Raji (cell line): ENCODE data around the gene TMEM218.

Experiments used
- POLR2A ChIP-seq: IDR thresholded peaks from 2 replicates; pipeline ENCODE4 v1.6.1; 2011; ENCODE audit warnings: low read depth, low read length, control low read depth; ENCODE audit not compliant: insufficient read depth

TMEM218 gene

GRCh38 chr11:125102510-125102909, 8.9 kb downstream of the TMEM218 start:
- no peak for TF ChIP-seq POLR2A

GRCh38 chr11:125102025-125102424, 9.4 kb downstream of the TMEM218 start:
- no peak for TF ChIP-seq POLR2A

GRCh38 chr11:125101596-125101995, 9.8 kb downstream of the TMEM218 start:
- no peak for TF ChIP-seq POLR2A

- TF ChIP-seq POLR2A, result no peak
Measured at GRCh38 chr11:125100136-125100535, 11.3 kb downstream of the TMEM218 start.

GRCh38 chr11:125094731-125095130, 16.7 kb downstream of the TMEM218 start:
- no peak for TF ChIP-seq POLR2A

GRCh38 chr11:125093502-125093901, 17.9 kb downstream of the TMEM218 start:
- TF ChIP-seq POLR2A, result no peak

- no peak for TF ChIP-seq POLR2A
Measured at GRCh38 chr11:125092669-125093068, 18.8 kb downstream of the TMEM218 start.

- no peak for TF ChIP-seq POLR2A
Measured at GRCh38 chr11:125091877-125092664, 19.4 kb downstream of the TMEM218 start.

- no peak for TF ChIP-seq POLR2A
Measured at GRCh38 chr11:125091247-125091876, 20.1 kb downstream of the TMEM218 start.

GRCh38 chr11:125090816-125091215, 20.6 kb downstream of the TMEM218 start:
- no peak for TF ChIP-seq POLR2A

- no peak for TF ChIP-seq POLR2A
Measured at GRCh38 chr11:125088576-125089455, 22.6 kb downstream of the TMEM218 start.

- TF ChIP-seq POLR2A, result no peak
Measured at GRCh38 chr11:125088123-125088522, 23.3 kb downstream of the TMEM218 start.

GRCh38 chr11:125086633-125087296, 24.7 kb downstream of the TMEM218 start:
- no peak for TF ChIP-seq POLR2A

- TF ChIP-seq POLR2A, result no peak
Measured at GRCh38 chr11:125085301-125086081, 25.9 kb downstream of the TMEM218 start.
